K562 treated with DMSO at 1 percent for 12 hours (cell line): Measurements from ENCODE around the gene SPANXN3. TPM values are rescaled to one million over a fixed set of nuclear protein-coding genes. Genes with fewer than 3 reads are reported as not detected.

ENCODE experiments used
- total RNA-seq: library from RNA; unstranded; fragments of 300-600 nt; gene quantifications from 2 replicates; pipeline ENCODE4 v1.2.3, GENCODE V29; 2022; ENCODE audit not compliant: insufficient read depth

Gene SPANXN3
- not detected in 2 replicates for total RNA-seq

DNA sequence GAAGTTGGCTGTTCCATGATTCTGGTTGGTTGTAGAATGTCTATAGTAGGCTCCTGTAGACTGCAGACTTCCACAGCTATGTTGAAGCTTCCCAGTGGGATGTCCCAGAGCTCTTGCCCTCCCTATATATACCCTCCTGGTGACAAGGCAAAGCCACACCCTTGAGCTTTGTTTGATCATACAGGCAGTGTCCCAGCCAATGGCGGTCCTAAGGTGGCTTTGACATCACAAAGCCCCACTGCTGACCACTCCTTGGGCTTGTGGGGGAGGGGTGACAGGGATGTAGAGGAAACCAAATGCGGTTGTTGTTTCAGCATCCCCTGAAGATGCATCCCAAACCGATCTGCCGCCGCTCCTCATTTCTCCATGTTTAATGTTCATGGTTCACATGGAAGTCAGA lies at the start of gene SPANXN3:
TSS of gene SPANXN3 (minus strand) at position 101 of the 400 bp plus-strand sequence. CDS start at position 17, 84 bp downstream.

Other genes starting within 250 kb of the SPANXN3 start
- gene SLITRK4, start 118.6 kb upstream of the SPANXN3 start, total RNA-seq, result not detected in 2 replicates
- not detected in 2 replicates for gene SPANXN2, start 203.3 kb upstream of the SPANXN3 start, total RNA-seq